Tibial nerve (tissue), 4 donors: ENCODE results near the gene UTS2B. TPM values are rescaled to one million over a fixed set of nuclear protein-coding genes. Genes with fewer than 3 reads are reported as not detected.

Experiments
- DNase-seq, 2 donors: peaks; one replicate each; pipeline ENCODE4 v3.0.0-alpha.2; 2019; ENCODE audit warnings: low spot score in 2 of 2
- H3K27ac ChIP-seq, 4 donors: fragments of 200-600 bp; sonication (generic) in 3 of 4; one replicate each; pipeline ENCODE4 v1.5.1; 2017 to 2019; ENCODE audit warnings: mild to moderate bottlenecking in 1 of 4
- H3K27me3 ChIP-seq, 2 donors: fragments of 200-600 bp; sonication (generic) in 1 of 2; one replicate each; pipeline versions ENCODE4 v1.5.1 to v1.6.0; 2017 to 2019
- H3K36me3 ChIP-seq, 3 donors: fragments of 200-600 bp; sonication (generic); one replicate each; pipeline ENCODE4 v1.5.1; 2018 to 2019
- H3K4me1 ChIP-seq, 4 donors: fragments of 200-600 bp; sonication (generic) in 3 of 4; one replicate each; pipeline ENCODE4 v1.5.1; 2017 to 2019
- H3K4me3 ChIP-seq, 4 donors: fragments of 200-600 bp; sonication (generic) in 3 of 4; one replicate each; pipeline ENCODE4 v1.5.1; 2017 to 2019; ENCODE audit warnings: mild to moderate bottlenecking in 1 of 4, moderate library complexity in 1 of 4
- H3K9me3 ChIP-seq, 4 donors: fragments of 200-600 bp; sonication (generic) in 3 of 4; one replicate each; pipeline ENCODE4 v1.5.1; 2017 to 2019
- EP300 ChIP-seq, 2 donors: sonication (generic); formaldehyde crosslinking; IDR thresholded peaks; one replicate each; pipeline ENCODE4 v1.6.1; 2017; ENCODE audit warnings: antibody characterized with exemption in 2 of 2, mild to moderate bottlenecking in 1 of 2
- POLR2A ChIP-seq, 2 donors: fragments of 450-650 bp; IDR thresholded peaks; one replicate each; pipeline ENCODE4 v1.6.1; 2017; ENCODE audit warnings: antibody characterized with exemption in 2 of 2, mild to moderate bottlenecking in 2 of 2, moderate library complexity in 2 of 2
- WGBS, 2 donors: methylation state at CpG; one replicate each; pipeline ENCODE4 v1.1.5; 2018; 5-methylcytosine and 5-hydroxymethylcytosine counted together
- total RNA-seq, 4 donors: library from RNA; depleted of rRNA; stranded (reverse); fragments of >200 nt; gene quantifications; one replicate each; pipeline ENCODE4 v1.1.0, GENCODE V29; 2016
- TF ChIP-seq, protein P1 (sequence below), 5 experiments: fragments of 200-600 bp in 3 of 5; fragments of 450-650 bp in 2 of 5; sonication (generic) in 3 of 5; IDR thresholded peaks; one replicate each; pipeline ENCODE4 v1.5.1; 2016 to 2019; ENCODE audit warnings: antibody characterized with exemption in 5 of 5, mild to moderate bottlenecking in 3 of 5, moderate library complexity in 2 of 5

UTS2B gene
- total RNA-seq, 4 donors from 2014 or later, result 0.90 to 2.7 TPM; not detected in 2

DNA sequence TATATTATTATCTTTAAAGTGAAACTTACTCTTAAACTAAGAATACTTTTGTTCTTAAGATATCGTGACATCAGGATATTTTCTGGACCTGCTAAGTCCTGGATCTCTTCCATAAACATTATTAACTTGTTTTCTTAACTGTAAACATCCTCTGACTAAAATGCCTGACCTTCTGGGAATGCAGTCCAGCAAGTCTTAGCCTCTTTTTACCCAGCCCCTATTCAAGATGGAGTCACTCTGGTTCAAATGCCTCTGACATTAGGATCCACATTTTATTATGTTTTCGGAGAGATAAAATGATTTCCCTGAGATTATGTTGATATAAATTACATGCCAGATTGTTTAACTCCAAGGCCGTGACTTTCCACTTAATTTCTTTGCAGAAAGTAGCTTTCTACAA, 93.7 kb downstream of the UTS2B start:
- Histone ChIP-seq H3K27ac (no peak overlapping the region), H3K4me1 (peaks cover 0 to 12% (median 0%) of the 10 kb centered on the region in 4 donors), H3K9me3 (no peaks in the 10 kb centered on the region), H3K36me3 (no peaks in the 10 kb centered on the region), H3K27me3 (no peaks in the 10 kb centered on the region), H3K4me3 (no peak overlapping the region)
- no peak for DNase-seq
- no peak for TF ChIP-seq POLR2A (IDR thresholded peaks at IDR 0.05)
- 59 to 64% methylated on average over 3 of the region's 3 CpGs for WGBS, 2 donors

DNA sequence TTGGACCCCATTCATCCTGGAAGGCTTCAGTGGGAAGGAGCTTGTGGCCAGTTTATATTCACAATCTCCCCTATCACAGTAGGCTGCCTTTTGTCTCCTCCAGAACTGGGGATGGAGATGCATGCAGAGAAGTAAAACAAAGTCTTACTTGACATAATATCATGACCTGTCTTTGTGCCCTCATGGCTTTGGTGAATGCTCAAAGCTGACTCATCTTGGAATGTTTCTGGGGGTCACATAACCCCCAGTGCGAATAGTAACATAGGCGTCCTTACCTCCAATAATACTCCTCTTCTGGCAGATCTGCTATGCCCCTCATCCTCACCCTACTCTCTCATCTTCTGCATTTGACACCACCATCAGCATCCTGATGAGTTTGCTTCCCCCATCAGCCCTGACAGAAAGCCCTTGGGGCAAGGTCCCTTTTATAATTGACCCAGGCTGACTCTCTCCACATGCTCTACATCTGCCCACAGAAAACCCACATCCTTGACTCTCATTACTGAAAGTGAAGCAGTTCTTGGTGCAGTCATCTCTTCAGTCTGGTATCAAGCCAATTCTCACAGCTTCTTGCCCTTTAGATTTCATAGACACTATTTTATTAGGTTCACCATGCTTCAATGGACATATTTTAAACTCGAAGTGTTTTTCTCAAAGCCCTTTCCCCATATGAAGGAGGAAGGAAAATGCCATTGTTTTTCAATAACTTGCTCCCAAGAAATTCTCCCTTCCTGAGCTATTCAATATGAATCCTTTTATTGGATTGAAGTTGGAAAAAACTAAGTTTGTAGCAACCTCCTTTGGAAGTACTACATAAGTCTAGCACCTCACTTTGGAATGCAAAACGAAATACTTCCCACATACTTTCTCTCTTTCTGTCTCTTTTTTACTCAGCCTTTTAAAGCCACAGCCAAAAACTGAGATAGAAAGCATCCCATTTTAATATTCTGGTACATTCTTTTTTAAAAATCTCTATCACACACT, 94.7 kb downstream of the UTS2B start:
- H3K27ac ChIP-seq, result no peak overlapping the region
- H3K27me3 ChIP-seq, result no peaks in the 10 kb centered on the region
- H3K4me3 ChIP-seq, result no peak overlapping the region
- 51 to 59% methylated on average over 4 of the region's 4 CpGs for WGBS, 2 donors
- no peaks in the 10 kb centered on the region for H3K36me3 ChIP-seq
- DNase-seq, result no peak
- no peaks in the 10 kb centered on the region for H3K9me3 ChIP-seq
- TF ChIP-seq POLR2A (IDR thresholded peaks at IDR 0.05) (no peak), EP300 (IDR thresholded peaks at IDR 0.05) (no peak)
- TF ChIP-seq, protein P1, sequence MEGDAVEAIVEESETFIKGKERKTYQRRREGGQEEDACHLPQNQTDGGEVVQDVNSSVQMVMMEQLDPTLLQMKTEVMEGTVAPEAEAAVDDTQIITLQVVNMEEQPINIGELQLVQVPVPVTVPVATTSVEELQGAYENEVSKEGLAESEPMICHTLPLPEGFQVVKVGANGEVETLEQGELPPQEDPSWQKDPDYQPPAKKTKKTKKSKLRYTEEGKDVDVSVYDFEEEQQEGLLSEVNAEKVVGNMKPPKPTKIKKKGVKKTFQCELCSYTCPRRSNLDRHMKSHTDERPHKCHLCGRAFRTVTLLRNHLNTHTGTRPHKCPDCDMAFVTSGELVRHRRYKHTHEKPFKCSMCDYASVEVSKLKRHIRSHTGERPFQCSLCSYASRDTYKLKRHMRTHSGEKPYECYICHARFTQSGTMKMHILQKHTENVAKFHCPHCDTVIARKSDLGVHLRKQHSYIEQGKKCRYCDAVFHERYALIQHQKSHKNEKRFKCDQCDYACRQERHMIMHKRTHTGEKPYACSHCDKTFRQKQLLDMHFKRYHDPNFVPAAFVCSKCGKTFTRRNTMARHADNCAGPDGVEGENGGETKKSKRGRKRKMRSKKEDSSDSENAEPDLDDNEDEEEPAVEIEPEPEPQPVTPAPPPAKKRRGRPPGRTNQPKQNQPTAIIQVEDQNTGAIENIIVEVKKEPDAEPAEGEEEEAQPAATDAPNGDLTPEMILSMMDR (IDR thresholded peaks at IDR 0.05), result no peak
- H3K4me1 ChIP-seq, result peaks cover 0 to 12% (median 0%) of the 10 kb centered on the region in 4 donors

DNA sequence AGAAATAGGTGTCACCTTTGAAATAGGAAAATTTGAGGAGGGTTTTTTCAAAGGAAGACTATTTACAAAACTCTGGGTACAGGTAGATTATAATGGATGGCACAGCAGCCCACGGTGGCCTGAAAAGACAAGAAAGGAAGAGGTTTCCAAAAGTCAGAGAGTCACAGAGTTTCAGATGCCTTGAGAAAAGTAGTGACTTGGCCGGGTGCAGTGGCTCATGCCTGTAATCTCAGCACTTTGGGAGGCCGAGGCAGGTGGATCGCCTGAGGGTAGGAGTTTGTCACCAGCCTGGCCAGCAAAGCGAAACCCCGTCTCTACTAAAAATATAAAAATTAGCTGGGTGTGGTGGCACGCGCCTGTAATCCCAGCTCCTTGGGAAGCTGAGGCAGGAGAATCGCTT, 96.1 kb downstream of the UTS2B start:
- Histone ChIP-seq H3K4me3 (no peak overlapping the region), H3K27ac (no peak overlapping the region)

DNA sequence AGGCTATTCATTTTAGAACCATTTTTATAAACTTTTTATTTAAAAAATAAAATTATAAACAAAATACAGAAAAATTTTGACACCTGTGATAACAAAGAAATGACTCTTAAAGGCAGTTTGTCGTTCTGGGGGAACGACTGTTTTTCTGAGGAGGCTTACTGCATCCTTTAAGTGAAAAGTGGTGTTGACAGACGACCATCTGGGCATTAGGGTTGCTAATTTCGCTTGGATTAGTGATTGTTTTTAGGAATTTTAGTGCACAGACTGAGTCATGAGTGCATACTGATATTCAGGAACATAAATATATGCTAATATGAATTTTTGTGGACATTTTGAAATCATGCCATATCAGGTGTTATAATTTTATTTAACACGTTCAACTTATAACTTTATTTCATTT, 102.8 kb downstream of the UTS2B start:
- H3K36me3 ChIP-seq, result no peaks in the 10 kb centered on the region
- 67 to 68% methylated on average over 5 of the region's 5 CpGs for WGBS, 2 donors
- H3K27me3 ChIP-seq, result no peaks in the 10 kb centered on the region
- DNase-seq, result no peak
- H3K4me3 ChIP-seq, result no peak overlapping the region
- no peak overlapping the region for H3K27ac ChIP-seq
- no peaks in the 10 kb centered on the region for H3K9me3 ChIP-seq
- TF ChIP-seq, protein P1 (IDR thresholded peaks at IDR 0.05), result no peak
- TF ChIP-seq EP300 (IDR thresholded peaks at IDR 0.05), result no peak
- TF ChIP-seq POLR2A (IDR thresholded peaks at IDR 0.05), result no peak
- H3K4me1 ChIP-seq, result no peaks in the 10 kb centered on the region

More for the DNA sequence above, 96.1 kb downstream of the UTS2B start:
- Histone ChIP-seq H3K9me3 (no peaks in the 10 kb centered on the region), H3K36me3 (no peaks in the 10 kb centered on the region), H3K4me1 (peaks cover 0 to 6% (median 0%) of the 10 kb centered on the region in 4 donors), H3K27me3 (no peaks in the 10 kb centered on the region)
- no peak for TF ChIP-seq POLR2A (IDR thresholded peaks at IDR 0.05)
- no peak for TF ChIP-seq EP300 (IDR thresholded peaks at IDR 0.05)
- TF ChIP-seq, protein P1 (IDR thresholded peaks at IDR 0.05), result no peak
- no peak for DNase-seq
- WGBS, 2 donors, result 93 to 96% methylated on average over 9 of the region's 9 CpGs

DNA sequence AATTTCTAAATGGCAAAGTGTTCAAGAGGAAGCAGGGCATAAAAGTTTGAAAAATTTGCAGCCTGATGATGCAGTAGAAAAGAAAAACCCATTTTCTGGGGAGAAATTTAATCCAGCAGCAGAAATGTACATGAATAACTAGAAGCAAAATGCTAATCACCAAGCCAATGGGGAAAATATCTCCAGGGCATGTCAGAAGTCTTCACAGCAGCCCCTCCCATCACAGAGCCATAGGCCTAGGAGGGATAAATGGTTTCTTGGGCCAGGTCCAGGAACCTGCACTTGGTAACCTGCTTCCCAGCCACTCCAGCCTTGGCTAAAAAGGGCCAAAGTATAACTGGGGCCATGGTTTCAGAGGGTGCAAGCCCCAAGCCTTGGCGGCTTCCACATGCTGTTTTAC, 108.7 kb downstream of the UTS2B start:
- no peak for DNase-seq
- Histone ChIP-seq H3K4me1 (no peaks in the 10 kb centered on the region), H3K27ac (no peak overlapping the region), H3K36me3 (no peaks in the 10 kb centered on the region), H3K4me3 (no peak overlapping the region), H3K9me3 (no peaks in the 10 kb centered on the region), H3K27me3 (no peaks in the 10 kb centered on the region)
- no peak for TF ChIP-seq POLR2A (IDR thresholded peaks at IDR 0.05)
- TF ChIP-seq, protein P1 (IDR thresholded peaks at IDR 0.05), result no peak
- no peak for TF ChIP-seq EP300 (IDR thresholded peaks at IDR 0.05)
- 100% methylated on average over 1 of the region's 1 CpG for WGBS, 2 donors
